ENCODE data around the gene CGB8.
"Not testable (repeated sequence)": the region's sequence is repeated elsewhere in the genome, so short reads cannot be mapped to it uniquely, and the experiment has no call there.

Gene CGB8

GRCh38 chr19:49049011-49049410 is at the start of gene CGB8:
Gene CGB8 (minus strand): TSS chr19:49049111. CDS start chr19:49048739, 372 bp downstream.
- DNase-seq, result not testable (repeated sequence)

GRCh38 chr19:49097453-49098288 is 48.8 kb upstream of the CGB8 start:
- peak; percentile 76 for DNase-seq

- DNase-seq, result no peak
These were observed 45.9 kb upstream of the CGB8 start for GRCh38 chr19:49094505-49095482.

- no peak for DNase-seq
These were observed 43.8 kb upstream of the CGB8 start for GRCh38 chr19:49092686-49093085.

GRCh38 chr19:49091391-49092038 is 42.6 kb upstream of the CGB8 start:
- no peak for DNase-seq

GRCh38 chr19:49086296-49086695 is 37.4 kb upstream of the CGB8 start:
- DNase-seq, result no peak

- no peak for DNase-seq
These were observed 36.9 kb upstream of the CGB8 start for GRCh38 chr19:49085868-49086232.

- peak; percentile 99 for DNase-seq
These were observed 36.3 kb upstream of the CGB8 start, which contains the start of gene SNRNP70 for GRCh38 chr19:49085020-49085867. Gene SNRNP70 (plus strand): TSS chr19:49085451. CDS start chr19:49086415, 964 bp downstream.

- no peak for DNase-seq
These were observed 35.5 kb upstream of the CGB8 start for GRCh38 chr19:49084206-49085019.

- DNase-seq, result no peak
These were observed 32.4 kb upstream of the CGB8 start for GRCh38 chr19:49081273-49081672.

GRCh38 chr19:49080392-49080791 is 31.5 kb upstream of the CGB8 start:
- no peak for DNase-seq

GRCh38 chr19:49074869-49075268 is 26.0 kb upstream of the CGB8 start:
- not testable (repeated sequence) for DNase-seq

- no peak for DNase-seq
These were observed 24.8 kb upstream of the CGB8 start for GRCh38 chr19:49073514-49074378.

GRCh38 chr19:49071860-49072547 is 23.1 kb upstream of the CGB8 start:
- no peak for DNase-seq

- no peak for DNase-seq
These were observed 21.5 kb upstream of the CGB8 start for GRCh38 chr19:49070416-49070815.

GRCh38 chr19:49069026-49069425 is 20.1 kb upstream of the CGB8 start:
- no peak for DNase-seq

GRCh38 chr19:49067554-49067953 is 18.6 kb upstream of the CGB8 start:
- no peak for DNase-seq

- DNase-seq, result no peak
These were observed 17.1 kb upstream of the CGB8 start for GRCh38 chr19:49065905-49066512.
